Activated CD8-positive, alpha-beta memory T cell treated with anti-CD3 and anti-CD28 coated beads, Interleukin-2, amount 10 ng/mL, durations not matched to agents 7 days and 5 days (primary cell): Measurements from ENCODE around the gene USP22. TPM values are rescaled to one million over a fixed set of nuclear protein-coding genes. Genes with fewer than 3 reads are reported as not detected.
A peak's percentile ranks its signal among the peaks of the same experiment; 100 is the strongest.

Experiments
- ATAC-seq: fragments of 150-1000 bp; cut with Tn5 transposase; one replicate; pipeline ENCODE4 v1.10.0; 2021; ENCODE audit warnings: moderate library complexity
- CTCF ChIA-PET: fragments of 350-600 bp; sonication (Branson Sonifier 250); formaldehyde crosslinking; loops from one replicate; lab custom pipeline; 2021; ENCODE audit warnings: antibody characterized with exemption; lab: Charles Lee
- DNase-seq: peaks from one replicate; pipeline ENCODE4 v3.0.0-alpha.2; 2020
- H3K27ac Mint-ChIP-seq: one replicate; pipeline ENCODE4 v1.8.0; 2021; ENCODE audit warnings: mild to moderate bottlenecking, mixed read lengths
- H3K27me3 Mint-ChIP-seq: one replicate; pipeline ENCODE4 v1.8.0; 2021; ENCODE audit warnings: mixed read lengths
- H3K36me3 Mint-ChIP-seq: one replicate; pipeline ENCODE4 v1.8.0; 2021; ENCODE audit warnings: mild to moderate bottlenecking, mixed read lengths
- H3K4me1 Mint-ChIP-seq: one replicate; pipeline ENCODE4 v1.8.0; 2021; ENCODE audit warnings: mixed read lengths
- H3K4me3 Mint-ChIP-seq: one replicate; pipeline ENCODE4 v1.8.0; 2021; ENCODE audit warnings: mild to moderate bottlenecking, moderate library complexity, mixed read lengths
- H3K9me3 Mint-ChIP-seq: one replicate; pipeline ENCODE4 v1.8.0; 2022; ENCODE audit warnings: low read depth, mixed read lengths
- total RNA-seq, 2 experiments: library from RNA; stranded (reverse); gene quantifications; one replicate each; pipeline ENCODE4 v1.2.3, GENCODE V29; 2021

USP22 gene
- total RNA-seq, 2 experiments from 2014 or later, result 120 to 180 TPM

GRCh38 chr17:20992416-20992815, 50.4 kb downstream of the USP22 start:
- H3K36me3 Mint-ChIP-seq, result no peaks in the 10 kb centered on the region
- no peak for DNase-seq
- CTCF ChIA-PET, result interaction anchor here (0.9 to 2.0 kb wide), 12 partner anchors 10 to 521 kb away, joined by 3 to 15 read pairs (median 4); partner anchors contain the start of gene USP22
- no peaks in the 10 kb centered on the region for H3K27me3 Mint-ChIP-seq
- H3K9me3 Mint-ChIP-seq, result no peaks in the 10 kb centered on the region
- H3K4me1 Mint-ChIP-seq, result no peaks in the 10 kb centered on the region
- no peak overlapping the region for H3K4me3 Mint-ChIP-seq
- no peak overlapping the region for H3K27ac Mint-ChIP-seq
- no peak for ATAC-seq

GRCh38 chr17:20991276-20992037, 51.4 kb downstream of the USP22 start:
- Mint-ChIP-seq H3K27ac (no peak overlapping the region), H3K9me3 (no peaks in the 10 kb centered on the region), H3K27me3 (no peaks in the 10 kb centered on the region), H3K36me3 (no peaks in the 10 kb centered on the region), H3K4me1 (no peaks in the 10 kb centered on the region), H3K4me3 (no peak overlapping the region)
- DNase-seq, result no peak
- CTCF ChIA-PET, result no interaction called here
- no peak for ATAC-seq

GRCh38 chr17:20989991-20990855, 52.6 kb downstream of the USP22 start:
- H3K27ac Mint-ChIP-seq, result no peak overlapping the region
- no peaks in the 10 kb centered on the region for H3K36me3 Mint-ChIP-seq
- CTCF ChIA-PET, result no interaction called here
- DNase-seq (no peak), ATAC-seq (no peak)
- H3K4me3 Mint-ChIP-seq, result no peak overlapping the region
- H3K27me3 Mint-ChIP-seq, result no peaks in the 10 kb centered on the region
- no peaks in the 10 kb centered on the region for H3K4me1 Mint-ChIP-seq
- H3K9me3 Mint-ChIP-seq, result no peaks in the 10 kb centered on the region

GRCh38 chr17:20989481-20989880, 53.3 kb downstream of the USP22 start:
- no peaks in the 10 kb centered on the region for H3K36me3 Mint-ChIP-seq
- no peak for ATAC-seq
- no peaks in the 10 kb centered on the region for H3K4me1 Mint-ChIP-seq
- no peak for DNase-seq
- H3K27ac Mint-ChIP-seq, result no peak overlapping the region
- CTCF ChIA-PET, result no interaction called here
- H3K27me3 Mint-ChIP-seq, result no peaks in the 10 kb centered on the region
- H3K9me3 Mint-ChIP-seq, result no peaks in the 10 kb centered on the region
- no peak overlapping the region for H3K4me3 Mint-ChIP-seq

- H3K4me1 Mint-ChIP-seq, result no peaks in the 10 kb centered on the region
- H3K36me3 Mint-ChIP-seq, result no peaks in the 10 kb centered on the region
- no peak overlapping the region for H3K4me3 Mint-ChIP-seq
- no peak for ATAC-seq
- H3K27me3 Mint-ChIP-seq, result no peaks in the 10 kb centered on the region
- no peaks in the 10 kb centered on the region for H3K9me3 Mint-ChIP-seq
- CTCF ChIA-PET, result no interaction called here
- H3K27ac Mint-ChIP-seq, result no peak overlapping the region
- no peak for DNase-seq
These were observed 53.9 kb downstream of the USP22 start for GRCh38 chr17:20988896-20989295.

GRCh38 chr17:20988001-20988636, 54.7 kb downstream of the USP22 start:
- H3K27ac Mint-ChIP-seq, result no peak overlapping the region
- ATAC-seq, result no peak

GRCh38 chr17:20987511-20987910, 55.3 kb downstream of the USP22 start:
- Mint-ChIP-seq H3K4me3 (no peak overlapping the region), H3K27me3 (no peaks in the 10 kb centered on the region), H3K27ac (no peak overlapping the region), H3K36me3 (no peaks in the 10 kb centered on the region), H3K9me3 (no peaks in the 10 kb centered on the region), H3K4me1 (no peaks in the 10 kb centered on the region)
- ATAC-seq, result no peak
- no peak for DNase-seq
- CTCF ChIA-PET, result no interaction called here

More at GRCh38 chr17:20988001-20988636, 54.7 kb downstream of the USP22 start:
- Mint-ChIP-seq H3K4me1 (no peaks in the 10 kb centered on the region), H3K9me3 (no peaks in the 10 kb centered on the region), H3K27me3 (no peaks in the 10 kb centered on the region), H3K4me3 (no peak overlapping the region), H3K36me3 (no peaks in the 10 kb centered on the region)
- CTCF ChIA-PET, result no interaction called here
- no peak for DNase-seq

GRCh38 chr17:20986767-20987510, 55.9 kb downstream of the USP22 start:
- Mint-ChIP-seq H3K9me3 (no peaks in the 10 kb centered on the region), H3K4me3 (no peak overlapping the region), H3K27ac (no peak overlapping the region), H3K36me3 (no peaks in the 10 kb centered on the region), H3K27me3 (no peaks in the 10 kb centered on the region), H3K4me1 (no peaks in the 10 kb centered on the region)
- ATAC-seq, result no peak
- CTCF ChIA-PET, result no interaction called here
- DNase-seq, result no peak

GRCh38 chr17:20983359-20983637, 59.5 kb downstream of the USP22 start:
- no peak overlapping the region for H3K27ac Mint-ChIP-seq
- H3K4me3 Mint-ChIP-seq, result no peak overlapping the region
- CTCF ChIA-PET, result interaction anchor here (0.9 kb wide), 1 partner anchor 33 kb away, joined by 3 read pairs; no protein-coding TSS in a partner anchor
- H3K4me1 Mint-ChIP-seq, result no peaks in the 10 kb centered on the region
- DNase-seq, result no peak
- H3K9me3 Mint-ChIP-seq, result no peaks in the 10 kb centered on the region
- no peaks in the 10 kb centered on the region for H3K36me3 Mint-ChIP-seq
- no peak for ATAC-seq
- H3K27me3 Mint-ChIP-seq, result peaks cover 8% of the 10 kb centered on the region

- ATAC-seq, result no peak
- CTCF ChIA-PET, result interaction anchor here (0.9 to 2.0 kb wide), 2 partner anchors 10 to 33 kb away, joined by 3 to 7 read pairs; no protein-coding TSS in a partner anchor
- DNase-seq, result no peak
- H3K27ac Mint-ChIP-seq, result no peak overlapping the region
- no peak overlapping the region for H3K4me3 Mint-ChIP-seq
- peaks cover 8% of the 10 kb centered on the region for H3K27me3 Mint-ChIP-seq
- no peaks in the 10 kb centered on the region for H3K9me3 Mint-ChIP-seq
- H3K4me1 Mint-ChIP-seq, result no peaks in the 10 kb centered on the region
- H3K36me3 Mint-ChIP-seq, result no peaks in the 10 kb centered on the region
These were observed 60.0 kb downstream of the USP22 start for GRCh38 chr17:20982589-20983358.

- no peaks in the 10 kb centered on the region for H3K4me1 Mint-ChIP-seq
- CTCF ChIA-PET, result interaction anchor here (2.0 kb wide), 1 partner anchor 12 kb away, joined by 7 read pairs; no protein-coding TSS in a partner anchor
- H3K36me3 Mint-ChIP-seq, result no peaks in the 10 kb centered on the region
- H3K4me3 Mint-ChIP-seq, result no peak overlapping the region
- no peak overlapping the region for H3K27ac Mint-ChIP-seq
- no peaks in the 10 kb centered on the region for H3K9me3 Mint-ChIP-seq
- DNase-seq (peak; percentile 37), ATAC-seq (no peak)
- H3K27me3 Mint-ChIP-seq, result peaks cover 12% of the 10 kb centered on the region
These were observed 61.5 kb downstream of the USP22 start for GRCh38 chr17:20981046-20981920.

- H3K27ac Mint-ChIP-seq, result no peak overlapping the region
- no peaks in the 10 kb centered on the region for H3K9me3 Mint-ChIP-seq
- no peaks in the 10 kb centered on the region for H3K36me3 Mint-ChIP-seq
- CTCF ChIA-PET, result no interaction called here
- H3K4me3 Mint-ChIP-seq, result no peak overlapping the region
- H3K27me3 Mint-ChIP-seq, result peaks cover 14% of the 10 kb centered on the region
- DNase-seq (no peak), ATAC-seq (no peak)
- H3K4me1 Mint-ChIP-seq, result no peaks in the 10 kb centered on the region
These were observed 63.1 kb downstream of the USP22 start for GRCh38 chr17:20979792-20980083.
